Tibial nerve (tissue), 4 donors: ENCODE results near the gene MYH14. TPM values are rescaled to one million over a fixed set of nuclear protein-coding genes. Genes with fewer than 3 reads are reported as not detected.

Experiments
- DNase-seq, 2 donors: peaks; one replicate each; pipeline ENCODE4 v3.0.0-alpha.2; 2019; ENCODE audit warnings: low spot score in 2 of 2
- H3K27ac ChIP-seq, 4 donors: fragments of 200-600 bp; sonication (generic) in 3 of 4; one replicate each; pipeline ENCODE4 v1.5.1; 2017 to 2019; ENCODE audit warnings: mild to moderate bottlenecking in 1 of 4
- H3K27me3 ChIP-seq, 2 donors: fragments of 200-600 bp; sonication (generic) in 1 of 2; one replicate each; pipeline versions ENCODE4 v1.5.1 to v1.6.0; 2017 to 2019
- H3K36me3 ChIP-seq, 3 donors: fragments of 200-600 bp; sonication (generic); one replicate each; pipeline ENCODE4 v1.5.1; 2018 to 2019
- H3K4me1 ChIP-seq, 4 donors: fragments of 200-600 bp; sonication (generic) in 3 of 4; one replicate each; pipeline ENCODE4 v1.5.1; 2017 to 2019
- H3K4me3 ChIP-seq, 4 donors: fragments of 200-600 bp; sonication (generic) in 3 of 4; one replicate each; pipeline ENCODE4 v1.5.1; 2017 to 2019; ENCODE audit warnings: mild to moderate bottlenecking in 1 of 4, moderate library complexity in 1 of 4
- H3K9me3 ChIP-seq, 4 donors: fragments of 200-600 bp; sonication (generic) in 3 of 4; one replicate each; pipeline ENCODE4 v1.5.1; 2017 to 2019
- EP300 ChIP-seq, 2 donors: sonication (generic); formaldehyde crosslinking; IDR thresholded peaks; one replicate each; pipeline ENCODE4 v1.6.1; 2017; ENCODE audit warnings: antibody characterized with exemption in 2 of 2, mild to moderate bottlenecking in 1 of 2
- POLR2A ChIP-seq, 2 donors: fragments of 450-650 bp; IDR thresholded peaks; one replicate each; pipeline ENCODE4 v1.6.1; 2017; ENCODE audit warnings: antibody characterized with exemption in 2 of 2, mild to moderate bottlenecking in 2 of 2, moderate library complexity in 2 of 2
- WGBS, 2 donors: methylation state at CpG; one replicate each; pipeline ENCODE4 v1.1.5; 2018; 5-methylcytosine and 5-hydroxymethylcytosine counted together
- total RNA-seq, 4 donors: library from RNA; depleted of rRNA; stranded (reverse); fragments of >200 nt; gene quantifications; one replicate each; pipeline ENCODE4 v1.1.0, GENCODE V29; 2016
- TF ChIP-seq, protein P1 (sequence below), 5 experiments: fragments of 200-600 bp in 3 of 5; fragments of 450-650 bp in 2 of 5; sonication (generic) in 3 of 5; IDR thresholded peaks; one replicate each; pipeline ENCODE4 v1.5.1; 2016 to 2019; ENCODE audit warnings: antibody characterized with exemption in 5 of 5, mild to moderate bottlenecking in 3 of 5, moderate library complexity in 2 of 5

Gene MYH14
- total RNA-seq, 4 donors from 2014 or later, result 12.9 to 30.3 (median 15.3) TPM

DNA sequence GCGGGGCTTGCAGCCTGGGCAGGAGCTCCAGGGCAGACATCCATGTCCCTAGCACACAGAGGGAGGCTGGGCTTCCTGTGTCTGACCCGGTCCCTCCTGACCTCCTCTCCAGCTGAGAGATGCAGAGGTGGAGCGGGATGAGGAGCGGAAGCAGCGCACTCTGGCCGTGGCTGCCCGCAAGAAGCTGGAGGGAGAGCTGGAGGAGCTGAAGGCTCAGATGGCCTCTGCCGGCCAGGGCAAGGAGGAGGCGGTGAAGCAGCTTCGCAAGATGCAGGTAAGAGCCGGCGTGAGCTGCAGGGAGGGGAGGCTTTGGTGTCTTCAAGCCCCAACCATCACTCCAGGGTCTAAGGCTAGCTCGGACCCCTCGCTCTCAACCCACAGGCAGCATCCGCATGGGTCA lies 87.4 kb downstream of the MYH14 start:
- no peak overlapping the region for H3K27ac ChIP-seq
- no peaks in the 10 kb centered on the region for H3K27me3 ChIP-seq
- H3K36me3 ChIP-seq, result peaks cover 0 to 91% (median 0%) of the 10 kb centered on the region in 3 donors
- H3K9me3 ChIP-seq, result peaks cover 0 to 40% (median 0%) of the 10 kb centered on the region in 4 donors
- WGBS, 2 donors, result 64% methylated on average over 15 of the region's 15 CpGs
- DNase-seq, result no peak
- TF ChIP-seq EP300 (IDR thresholded peaks at IDR 0.05) (no peak), POLR2A (IDR thresholded peaks at IDR 0.05) (no peak)
- TF ChIP-seq, protein P1, sequence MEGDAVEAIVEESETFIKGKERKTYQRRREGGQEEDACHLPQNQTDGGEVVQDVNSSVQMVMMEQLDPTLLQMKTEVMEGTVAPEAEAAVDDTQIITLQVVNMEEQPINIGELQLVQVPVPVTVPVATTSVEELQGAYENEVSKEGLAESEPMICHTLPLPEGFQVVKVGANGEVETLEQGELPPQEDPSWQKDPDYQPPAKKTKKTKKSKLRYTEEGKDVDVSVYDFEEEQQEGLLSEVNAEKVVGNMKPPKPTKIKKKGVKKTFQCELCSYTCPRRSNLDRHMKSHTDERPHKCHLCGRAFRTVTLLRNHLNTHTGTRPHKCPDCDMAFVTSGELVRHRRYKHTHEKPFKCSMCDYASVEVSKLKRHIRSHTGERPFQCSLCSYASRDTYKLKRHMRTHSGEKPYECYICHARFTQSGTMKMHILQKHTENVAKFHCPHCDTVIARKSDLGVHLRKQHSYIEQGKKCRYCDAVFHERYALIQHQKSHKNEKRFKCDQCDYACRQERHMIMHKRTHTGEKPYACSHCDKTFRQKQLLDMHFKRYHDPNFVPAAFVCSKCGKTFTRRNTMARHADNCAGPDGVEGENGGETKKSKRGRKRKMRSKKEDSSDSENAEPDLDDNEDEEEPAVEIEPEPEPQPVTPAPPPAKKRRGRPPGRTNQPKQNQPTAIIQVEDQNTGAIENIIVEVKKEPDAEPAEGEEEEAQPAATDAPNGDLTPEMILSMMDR (IDR thresholded peaks at IDR 0.05), result no peak
- no peak overlapping the region for H3K4me3 ChIP-seq
- H3K4me1 ChIP-seq, result no peaks in the 10 kb centered on the region

DNA sequence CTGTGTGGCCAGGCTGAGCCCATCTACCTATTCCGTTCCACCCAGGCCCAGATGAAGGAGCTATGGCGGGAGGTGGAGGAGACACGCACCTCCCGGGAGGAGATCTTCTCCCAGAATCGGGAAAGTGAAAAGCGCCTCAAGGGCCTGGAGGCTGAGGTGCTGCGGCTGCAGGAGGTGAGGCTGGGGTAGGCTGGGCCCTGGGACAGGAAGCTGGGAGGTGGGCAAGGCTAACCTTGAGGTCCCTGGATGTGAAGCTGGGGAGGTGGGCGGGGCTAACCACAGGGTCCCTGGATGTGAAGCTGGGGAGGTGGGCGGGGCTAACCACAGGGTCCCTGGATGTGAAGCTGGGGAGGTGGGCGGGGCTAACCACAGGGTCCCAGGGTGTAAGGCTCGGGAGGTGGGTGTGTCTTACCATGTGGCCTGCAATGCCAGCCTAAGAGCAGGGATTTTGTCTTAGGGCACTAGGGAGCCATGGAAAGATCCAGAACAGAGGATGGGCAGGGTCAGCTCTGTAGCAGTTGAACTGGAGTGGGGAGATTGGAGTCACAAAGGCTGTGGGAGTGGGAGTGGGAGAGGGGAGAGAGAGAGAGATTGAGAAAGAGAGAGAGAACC lies 88.9 kb downstream of the MYH14 start:
- no peak for TF ChIP-seq POLR2A (IDR thresholded peaks at IDR 0.05)
- TF ChIP-seq, protein P1 (IDR thresholded peaks at IDR 0.05), result no peak
- no peak for TF ChIP-seq EP300 (IDR thresholded peaks at IDR 0.05)
- H3K4me3 ChIP-seq, result no peak overlapping the region
- DNase-seq, result no peak
- peaks cover 0 to 24% (median 0%) of the 10 kb centered on the region in 4 donors for H3K9me3 ChIP-seq
- H3K27me3 ChIP-seq, result no peaks in the 10 kb centered on the region
- no peaks in the 10 kb centered on the region for H3K4me1 ChIP-seq
- 69 to 74% methylated on average over 11 of the region's 11 CpGs for WGBS, 2 donors
- H3K27ac ChIP-seq, result no peak overlapping the region
- peaks cover 0 to 79% (median 0%) of the 10 kb centered on the region in 3 donors for H3K36me3 ChIP-seq

DNA sequence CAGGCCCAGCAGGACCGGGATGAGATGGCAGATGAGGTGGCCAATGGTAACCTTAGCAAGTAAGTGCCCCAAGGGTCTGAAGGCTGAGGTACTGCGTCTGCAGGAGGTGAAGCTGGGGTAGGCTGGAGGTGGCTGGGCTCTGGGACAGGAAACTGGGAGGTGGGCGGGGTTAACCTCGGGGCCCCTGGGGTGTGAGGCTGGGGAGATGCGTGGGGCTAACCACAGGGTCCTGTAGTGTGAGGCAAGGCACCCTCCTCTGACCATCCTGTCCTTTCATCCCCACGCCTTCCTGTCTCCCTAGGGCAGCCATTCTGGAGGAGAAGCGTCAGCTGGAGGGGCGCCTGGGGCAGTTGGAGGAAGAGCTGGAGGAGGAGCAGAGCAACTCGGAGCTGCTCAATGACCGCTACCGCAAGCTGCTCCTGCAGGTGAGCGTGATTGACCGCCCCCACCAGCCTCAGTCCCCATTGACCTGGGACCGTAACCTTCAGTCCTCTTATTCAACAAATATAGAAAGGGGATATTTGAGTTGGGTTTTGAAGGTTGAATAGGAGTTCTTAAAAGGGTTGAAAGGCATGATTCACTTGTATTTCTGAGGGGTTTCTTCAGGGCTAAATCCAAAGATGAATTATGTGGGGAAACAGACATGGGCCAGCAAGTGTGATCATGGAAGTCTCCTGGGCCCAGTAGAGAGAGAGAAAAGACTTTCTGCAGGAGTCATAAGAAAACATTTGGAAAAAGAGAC lies 90.0 kb downstream of the MYH14 start:
- H3K27me3 ChIP-seq, result no peaks in the 10 kb centered on the region
- peaks cover 0 to 14% (median 0%) of the 10 kb centered on the region in 4 donors for H3K9me3 ChIP-seq
- no peak for DNase-seq
- WGBS, 2 donors, result 74 to 75% methylated on average over 13 to 14 of the region's 14 CpGs
- no peaks in the 10 kb centered on the region for H3K4me1 ChIP-seq
- H3K36me3 ChIP-seq, result peaks cover 0 to 77% (median 0%) of the 10 kb centered on the region in 3 donors
- no peak overlapping the region for H3K27ac ChIP-seq
- TF ChIP-seq POLR2A (IDR thresholded peaks at IDR 0.05) (no peak), EP300 (IDR thresholded peaks at IDR 0.05) (no peak)
- TF ChIP-seq, protein P1 (IDR thresholded peaks at IDR 0.05), result no peak
- H3K4me3 ChIP-seq, result no peak overlapping the region

DNA sequence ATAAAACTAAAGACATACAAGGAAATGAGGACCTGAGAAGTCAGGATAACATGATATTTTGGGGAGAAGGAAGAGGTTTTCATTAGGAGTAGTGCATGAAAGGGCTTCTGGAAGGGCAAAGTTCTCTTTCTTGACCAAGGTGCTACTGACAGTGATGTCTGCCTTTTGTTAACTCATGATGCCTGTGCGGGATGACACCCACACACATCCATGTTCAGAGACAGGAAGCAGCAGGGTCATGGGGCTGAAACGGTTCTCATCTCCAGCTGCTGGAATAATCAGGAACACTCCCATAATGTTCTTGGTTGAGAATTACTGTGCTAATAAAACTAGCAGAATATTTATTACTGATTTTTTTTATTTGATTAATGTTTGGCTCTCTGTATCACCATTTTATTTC lies 96.6 kb downstream of the MYH14 start:
- peaks cover 0 to 72% (median 0%) of the 10 kb centered on the region in 3 donors for H3K36me3 ChIP-seq
- H3K4me1 ChIP-seq, result no peaks in the 10 kb centered on the region
- no peaks in the 10 kb centered on the region for H3K27me3 ChIP-seq
- no peak for DNase-seq
- WGBS, 2 donors, result 19 to 26% methylated on average over 2 of the region's 2 CpGs
- H3K9me3 ChIP-seq, result peaks cover 0 to 18% (median 0%) of the 10 kb centered on the region in 4 donors
- no peak overlapping the region for H3K4me3 ChIP-seq
- TF ChIP-seq EP300 (IDR thresholded peaks at IDR 0.05) (no peak), POLR2A (IDR thresholded peaks at IDR 0.05) (no peak)
- TF ChIP-seq, protein P1 (IDR thresholded peaks at IDR 0.05), result no peak
- no peak overlapping the region for H3K27ac ChIP-seq
